Measurements from ENCODE around the gene NSUN4. TPM values are rescaled to one million over a fixed set of nuclear protein-coding genes. Genes with fewer than 3 reads are reported as not detected.

NSUN4 gene
- total RNA-seq, 2 experiments from 2014 or later = 34.9 to 36.7 TPM

- no peaks in the 10 kb centered on the region for H3K9me3 ChIP-seq (ENCODE audit: control insufficient read depth in 1 of 2, insufficient read depth in 1 of 2, low read length in 2 of 2)
- Mint-ChIP-seq H3K4me3 (no peak overlapping the region), H3K27ac (no peak overlapping the region), H3K9me3 (no peaks in the 10 kb centered on the region), H3K36me3 (ENCODE audit: low read depth) (peaks cover 4% of the 10 kb centered on the region), H3K4me1 (ENCODE audit: low read depth) (no peaks in the 10 kb centered on the region), H3K27me3 (no peaks in the 10 kb centered on the region)
- H3K27ac ChIP-seq (ENCODE audit: low read depth in 1 of 2, low read length in 2 of 2) = no peak overlapping the region
- no peaks in the 10 kb centered on the region for H3K36me3 ChIP-seq (ENCODE audit: insufficient read depth, low read length)
- no peak for TF ChIP-seq CTCF (IDR thresholded peaks at IDR 0.05)
- peaks cover 14% of the 10 kb centered on the region for H3K4me1 ChIP-seq (ENCODE audit: insufficient read depth, low read length)
- peak in 2 of 14 experiments; percentile 16 to 26 for DNase-seq
- no peak overlapping the region for H3K4me3 ChIP-seq (ENCODE audit: low read length)
- ChIA-PET POLR2A (no interaction called here), CTCF (interaction anchor here (0.7 to 0.8 kb wide), 2 partner anchors 13 to 121 kb away, joined by 5 to 6 read pairs; no protein-coding TSS in a partner anchor)
- no peak for ATAC-seq (ENCODE audit: poor library complexity)
- intact Hi-C loops (cut with DNase I, micrococcal nuclease) = loop anchor here (1.0 kb wide), 2 partner anchors 121 to 318 kb away; no protein-coding TSS in a partner anchor
- no peaks in the 10 kb centered on the region for H3K27me3 ChIP-seq (ENCODE audit: control insufficient read depth in 1 of 2, insufficient read depth in 2 of 2, low read length in 2 of 2)
Observed at GRCh38 chr1:46406881-46407608, 66.4 kb downstream of the NSUN4 start.

GRCh38 chr1:46407636-46408035 is 67.0 kb downstream of the NSUN4 start:
- Mint-ChIP-seq H3K4me3 (no peak overlapping the region), H3K27me3 (no peaks in the 10 kb centered on the region), H3K36me3 (ENCODE audit: low read depth) (peaks cover 4% of the 10 kb centered on the region), H3K27ac (no peak overlapping the region), H3K9me3 (no peaks in the 10 kb centered on the region), H3K4me1 (ENCODE audit: low read depth) (no peaks in the 10 kb centered on the region)
- intact Hi-C loops (cut with DNase I, micrococcal nuclease) = no loop called here
- H3K27ac ChIP-seq (ENCODE audit: low read depth in 1 of 2, low read length in 2 of 2) = no peak overlapping the region
- peak in 1 of 14 experiments; percentile 12 for DNase-seq
- ATAC-seq (ENCODE audit: poor library complexity) = no peak
- H3K4me3 ChIP-seq (ENCODE audit: low read length) = no peak overlapping the region
- ChIA-PET CTCF (no interaction called here), POLR2A (interaction anchor here (0.5 kb wide), 1 partner anchor 41 kb away, joined by 3 read pairs; no protein-coding TSS in a partner anchor)
- TF ChIP-seq CTCF (IDR thresholded peaks at IDR 0.05) = no peak
- no peaks in the 10 kb centered on the region for H3K36me3 ChIP-seq (ENCODE audit: insufficient read depth, low read length)
- H3K4me1 ChIP-seq (ENCODE audit: insufficient read depth, low read length) = peaks cover 14% of the 10 kb centered on the region
- no peaks in the 10 kb centered on the region for H3K9me3 ChIP-seq (ENCODE audit: control insufficient read depth in 1 of 2, insufficient read depth in 1 of 2, low read length in 2 of 2)
- H3K27me3 ChIP-seq (ENCODE audit: control insufficient read depth in 1 of 2, insufficient read depth in 2 of 2, low read length in 2 of 2) = no peaks in the 10 kb centered on the region

- POLR2A ChIA-PET = no interaction called here
Observed at GRCh38 chr1:46408356-46409062, 67.9 kb downstream of the NSUN4 start.

More at GRCh38 chr1:46408356-46409062, 67.9 kb downstream of the NSUN4 start:
- TF ChIP-seq CTCF (IDR thresholded peaks at IDR 0.05) = no peak
- Histone ChIP-seq H3K4me3 (ENCODE audit: low read length) (no peak overlapping the region), H3K4me1 (ENCODE audit: insufficient read depth, low read length) (peaks cover 20% of the 10 kb centered on the region), H3K36me3 (ENCODE audit: insufficient read depth, low read length) (no peaks in the 10 kb centered on the region), H3K27me3 (ENCODE audit: control insufficient read depth in 1 of 2, insufficient read depth in 2 of 2, low read length in 2 of 2) (no peaks in the 10 kb centered on the region), H3K27ac (ENCODE audit: low read depth in 1 of 2, low read length in 2 of 2) (no peak overlapping the region), H3K9me3 (ENCODE audit: control insufficient read depth in 1 of 2, insufficient read depth in 1 of 2, low read length in 2 of 2) (no peaks in the 10 kb centered on the region)
- ATAC-seq (ENCODE audit: poor library complexity) = no peak
- intact Hi-C loops (cut with DNase I, micrococcal nuclease) = no loop called here
- Mint-ChIP-seq H3K4me3 (no peak overlapping the region), H3K9me3 (no peaks in the 10 kb centered on the region), H3K27me3 (no peaks in the 10 kb centered on the region), H3K4me1 (ENCODE audit: low read depth) (no peaks in the 10 kb centered on the region), H3K27ac (no peak overlapping the region), H3K36me3 (ENCODE audit: low read depth) (peaks cover 4% of the 10 kb centered on the region)
- CTCF ChIA-PET = no interaction called here
- no peak for DNase-seq
